MM.1S (cell line): ENCODE data around the gene ABCA13.

Experiments
- DNase-seq: peaks from one replicate; pipeline ENCODE4 v3.0.0-alpha.2; 2015
- H2AFZ ChIP-seq: fragments of 300-600 bp; sonication (generic); 2 replicates; pipeline ENCODE4 v1.6.0; 2016; ENCODE audit warnings: antibody characterized with exemption, low read length
- H3F3A ChIP-seq: fragments of 300-600 bp; sonication (generic); 2 replicates; pipeline ENCODE4 v1.6.1; 2016; ENCODE audit warnings: mild to moderate bottlenecking, antibody characterized with exemption, low read length, moderate library complexity, mixed read lengths; ENCODE audit not compliant: insufficient read depth
- H3K27ac ChIP-seq: fragments of 300-600 bp; sonication (generic); 2 replicates; pipeline ENCODE4 v1.5.1; 2016; ENCODE audit warnings: mild to moderate bottlenecking, low read length
- H3K27me3 ChIP-seq: fragments of 300-600 bp; sonication (generic); replicated peaks from 2 replicates; pipeline ENCODE4 v1.6.0; 2016; ENCODE audit warnings: low read length; ENCODE audit not compliant: insufficient read depth
- H3K36me3 ChIP-seq: fragments of 300-600 bp; sonication (generic); replicated peaks from 2 replicates; pipeline ENCODE4 v1.6.1; 2016; ENCODE audit warnings: mild to moderate bottlenecking, low read length, mixed read lengths; ENCODE audit not compliant: insufficient read depth
- H3K4me1 ChIP-seq: fragments of 300-600 bp; sonication (generic); 2 replicates; pipeline ENCODE4 v1.6.1; 2016; ENCODE audit warnings: low read length, mixed read lengths
- H3K4me2 ChIP-seq: fragments of 300-600 bp; sonication (generic); 2 replicates; pipeline ENCODE4 v1.6.0; 2016; ENCODE audit warnings: low read depth, low read length
- H3K4me3 ChIP-seq: fragments of 300-600 bp; sonication (generic); 2 replicates; pipeline ENCODE4 v1.5.1; 2016; ENCODE audit warnings: low read length, mixed read lengths
- H3K79me2 ChIP-seq: fragments of 300-600 bp; sonication (generic); 2 replicates; pipeline ENCODE4 v1.6.1; 2016; ENCODE audit warnings: mixed run types, low read length, mixed read lengths
- H3K9ac ChIP-seq: fragments of 300-600 bp; sonication (generic); 2 replicates; pipeline ENCODE4 v1.6.1; 2016; ENCODE audit warnings: low read length, mixed read lengths
- H3K9me2 ChIP-seq: fragments of 300-600 bp; sonication (generic); replicated peaks from 2 replicates; pipeline ENCODE4 v1.6.1; 2016; ENCODE audit warnings: mild to moderate bottlenecking, low read length, mixed read lengths; ENCODE audit not compliant: insufficient read depth
- H3K9me3 ChIP-seq: fragments of 300-600 bp; sonication (generic); replicated peaks from 2 replicates; pipeline ENCODE4 v1.6.1; 2016; ENCODE audit warnings: mild to moderate bottlenecking, low read length, mixed read lengths; ENCODE audit not compliant: insufficient read depth
- H4K20me1 ChIP-seq: fragments of 300-600 bp; sonication (generic); 2 replicates; pipeline ENCODE4 v1.6.1; 2016; ENCODE audit warnings: mild to moderate bottlenecking, low read length, moderate library complexity, mixed read lengths; ENCODE audit not compliant: insufficient read depth
- CTCF ChIP-seq: fragments of 300-600 bp; sonication (generic); IDR thresholded peaks from 2 replicates; pipeline ENCODE4 v1.5.1; 2016; ENCODE audit warnings: antibody characterized with exemption, low read length, mixed read lengths
- EZH2 ChIP-seq: fragments of 300-600 bp; sonication (generic); optimal IDR thresholded peaks from 2 replicates; pipeline ENCODE3; 2017; ENCODE audit warnings: low read depth, mild to moderate bottlenecking, antibody characterized with exemption, low read length, mixed read lengths
- EZH2phosphoT487 ChIP-seq: fragments of 300-600 bp; sonication (generic); IDR thresholded peaks from 2 replicates; pipeline ENCODE4 v1.6.1; 2018; ENCODE audit warnings: antibody characterized with exemption, low read length

ABCA13 gene

GRCh38 chr7:48426331-48426965, 255.2 kb downstream of the ABCA13 start:
- no peak overlapping the region for H3K4me3 ChIP-seq
- H3K27ac ChIP-seq = no peak overlapping the region
- no peak for TF ChIP-seq EZH2
- TF ChIP-seq CTCF = no peak
- TF ChIP-seq EZH2phosphoT487 = no peak
- H3K4me1 ChIP-seq = no peaks in the 10 kb centered on the region
- DNase-seq = no peak
- H3K36me3 ChIP-seq = no peaks in the 10 kb centered on the region
- no peaks in the 10 kb centered on the region for H3F3A ChIP-seq
- H3K27me3 ChIP-seq = no peaks in the 10 kb centered on the region
- H3K79me2 ChIP-seq = no peaks in the 10 kb centered on the region
- no peaks in the 10 kb centered on the region for H3K9me2 ChIP-seq
- no peak overlapping the region for H3K9ac ChIP-seq
- H3K9me3 ChIP-seq = no peaks in the 10 kb centered on the region
- no peak overlapping the region for H3K4me2 ChIP-seq
- no peak overlapping the region for H2AFZ ChIP-seq
- H4K20me1 ChIP-seq = no peaks in the 10 kb centered on the region

GRCh38 chr7:48426966-48427555, 255.8 kb downstream of the ABCA13 start:
- Histone ChIP-seq H3K9me3 (no peaks in the 10 kb centered on the region), H3K9ac (no peak overlapping the region), H3K4me1 (no peaks in the 10 kb centered on the region), H3K79me2 (no peaks in the 10 kb centered on the region), H3K36me3 (no peaks in the 10 kb centered on the region), H3K27ac (no peak overlapping the region), H3K4me3 (no peak overlapping the region), H3K4me2 (no peak overlapping the region), H3F3A (no peaks in the 10 kb centered on the region), H3K9me2 (no peaks in the 10 kb centered on the region), H2AFZ (no peak overlapping the region), H4K20me1 (no peaks in the 10 kb centered on the region), H3K27me3 (no peaks in the 10 kb centered on the region)
- TF ChIP-seq CTCF = no peak
- no peak for TF ChIP-seq EZH2phosphoT487
- no peak for TF ChIP-seq EZH2
- no peak for DNase-seq

DNA sequence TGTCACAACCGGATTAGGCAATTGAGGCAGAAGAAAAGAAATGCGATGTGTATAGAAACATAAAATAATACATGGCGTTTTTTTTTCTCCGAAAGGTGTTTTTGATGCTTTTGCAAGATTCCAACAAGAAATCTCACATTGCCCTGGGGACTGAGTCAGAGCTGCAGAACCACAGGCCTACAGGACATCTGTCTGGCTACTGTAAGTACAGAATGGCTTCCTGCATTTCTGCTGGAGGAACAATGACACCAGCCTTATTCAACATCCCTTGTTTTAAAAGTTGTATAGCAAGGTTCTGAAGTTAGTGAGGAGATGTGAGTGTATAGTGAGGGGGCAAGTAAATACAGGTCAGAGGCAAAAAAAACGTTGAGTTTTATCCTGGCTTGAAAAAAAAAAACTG, 256.4 kb downstream of the ABCA13 start:
- H3K4me3 ChIP-seq = no peak overlapping the region
- H3K9ac ChIP-seq = no peak overlapping the region

More for the DNA sequence above, 256.4 kb downstream of the ABCA13 start:
- Histone ChIP-seq H3K4me1 (no peaks in the 10 kb centered on the region), H3K27ac (no peak overlapping the region), H3K27me3 (no peaks in the 10 kb centered on the region), H3K9me2 (no peaks in the 10 kb centered on the region), H2AFZ (no peak overlapping the region), H3K4me2 (no peak overlapping the region), H3K9me3 (no peaks in the 10 kb centered on the region), H3K79me2 (no peaks in the 10 kb centered on the region), H3K36me3 (no peaks in the 10 kb centered on the region), H3F3A (no peaks in the 10 kb centered on the region), H4K20me1 (no peaks in the 10 kb centered on the region)
- no peak for TF ChIP-seq EZH2phosphoT487
- no peak for TF ChIP-seq EZH2
- TF ChIP-seq CTCF = no peak
- no peak for DNase-seq
